ENCODE measurements around the gene TMEM97.

Gene TMEM97

DNA sequence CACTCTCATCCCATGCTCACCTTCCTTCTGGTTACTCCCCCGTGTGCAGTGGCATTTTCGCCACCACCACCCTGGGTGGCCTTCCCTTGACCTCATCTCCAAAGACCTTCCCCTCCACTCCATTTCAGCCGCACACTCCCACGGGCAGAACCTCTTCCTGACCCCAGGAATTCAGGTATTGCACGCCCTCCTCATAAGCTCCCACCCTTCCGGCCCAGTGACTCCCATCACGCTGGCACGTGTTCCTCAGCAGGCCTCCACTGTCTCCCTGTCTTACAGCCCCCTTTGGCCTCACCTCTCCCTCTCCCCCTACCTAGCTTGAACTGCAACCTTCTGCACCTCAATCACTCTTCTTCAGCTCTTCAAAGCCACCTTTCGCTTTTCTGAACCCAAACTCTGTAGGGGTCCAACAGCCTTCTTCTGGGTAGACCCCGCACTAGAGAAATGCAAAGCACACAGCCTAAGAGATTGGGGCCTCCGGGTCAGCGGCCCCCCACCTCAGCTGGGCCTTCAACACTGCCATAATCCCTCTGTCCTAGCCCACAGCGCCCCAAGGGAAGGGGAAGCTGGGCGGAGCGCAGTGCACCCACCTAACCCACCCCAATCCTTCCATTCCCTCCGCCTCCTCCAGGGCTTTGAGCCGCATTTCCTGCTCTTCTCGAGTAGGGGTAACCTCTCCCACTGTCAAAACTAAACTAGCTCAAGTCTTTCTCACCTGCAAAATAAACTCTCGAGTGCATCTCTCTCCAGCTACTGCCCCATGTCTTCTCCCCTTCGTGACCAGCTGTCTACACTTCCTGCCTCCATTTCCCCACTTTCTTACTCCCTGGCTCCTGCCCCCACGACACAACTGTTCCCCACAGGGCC, 1.7 kb upstream of the TMEM97 start:
- no peak for DNase-seq (ENCODE audit: low read depth)

DNA sequence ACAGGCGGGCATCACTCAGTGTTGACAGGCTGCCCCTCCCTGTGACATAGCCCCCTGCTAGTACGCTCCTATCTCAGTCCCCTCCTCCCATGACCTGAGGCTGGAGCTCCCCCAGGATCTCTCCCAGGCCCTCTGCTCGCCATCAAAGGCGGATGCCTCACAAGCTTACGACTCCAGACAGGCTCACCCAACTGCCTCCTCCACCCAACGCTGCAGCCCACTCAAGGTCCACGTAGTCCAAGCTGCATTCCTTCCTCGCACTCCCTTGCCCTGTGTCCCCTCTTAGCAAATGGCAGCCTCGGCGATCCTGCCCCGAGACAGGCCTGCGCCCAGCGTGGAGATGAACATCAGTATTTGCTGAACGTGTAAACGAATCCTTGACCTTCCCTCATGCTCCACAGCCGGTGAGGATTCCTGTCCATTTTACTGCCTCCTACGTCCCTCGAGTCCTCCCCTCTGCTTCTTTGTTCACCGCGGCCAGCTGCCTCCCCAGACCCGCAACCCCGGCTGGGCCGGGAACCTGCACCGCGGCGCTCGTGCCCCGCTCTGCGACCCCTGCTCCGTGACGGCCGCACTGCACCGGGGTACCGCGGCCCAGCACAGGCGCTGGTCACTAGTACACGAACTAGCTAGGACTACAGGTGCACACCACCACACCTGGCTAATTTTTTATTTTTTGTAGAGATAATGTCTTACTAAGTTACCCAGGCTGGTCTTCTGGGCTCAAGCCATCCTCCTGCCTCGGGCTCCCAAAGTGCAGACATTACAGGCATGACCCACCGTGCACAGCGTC, 838 bp upstream of the TMEM97 start:
- no peak for DNase-seq (ENCODE audit: low read depth)

DNA sequence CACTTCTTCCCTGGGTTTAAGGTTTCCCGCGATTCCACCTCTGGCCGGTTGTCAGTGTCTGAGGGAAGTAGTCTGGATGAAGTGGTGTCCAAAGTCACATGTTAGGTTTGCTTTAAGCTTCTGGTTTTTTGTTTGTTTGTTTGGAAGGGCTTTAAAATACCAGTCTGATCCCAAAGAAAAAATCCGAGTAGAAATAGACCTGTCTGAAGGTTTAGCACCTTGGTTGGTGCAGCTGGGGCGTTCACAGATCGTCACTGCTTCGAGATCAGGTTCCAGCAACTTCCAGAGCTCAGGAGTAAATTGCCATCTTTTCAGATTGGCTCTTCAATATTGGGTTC, 567 bp downstream of the TMEM97 start:
- DNase-seq (ENCODE audit: low read depth), result no peak

DNA sequence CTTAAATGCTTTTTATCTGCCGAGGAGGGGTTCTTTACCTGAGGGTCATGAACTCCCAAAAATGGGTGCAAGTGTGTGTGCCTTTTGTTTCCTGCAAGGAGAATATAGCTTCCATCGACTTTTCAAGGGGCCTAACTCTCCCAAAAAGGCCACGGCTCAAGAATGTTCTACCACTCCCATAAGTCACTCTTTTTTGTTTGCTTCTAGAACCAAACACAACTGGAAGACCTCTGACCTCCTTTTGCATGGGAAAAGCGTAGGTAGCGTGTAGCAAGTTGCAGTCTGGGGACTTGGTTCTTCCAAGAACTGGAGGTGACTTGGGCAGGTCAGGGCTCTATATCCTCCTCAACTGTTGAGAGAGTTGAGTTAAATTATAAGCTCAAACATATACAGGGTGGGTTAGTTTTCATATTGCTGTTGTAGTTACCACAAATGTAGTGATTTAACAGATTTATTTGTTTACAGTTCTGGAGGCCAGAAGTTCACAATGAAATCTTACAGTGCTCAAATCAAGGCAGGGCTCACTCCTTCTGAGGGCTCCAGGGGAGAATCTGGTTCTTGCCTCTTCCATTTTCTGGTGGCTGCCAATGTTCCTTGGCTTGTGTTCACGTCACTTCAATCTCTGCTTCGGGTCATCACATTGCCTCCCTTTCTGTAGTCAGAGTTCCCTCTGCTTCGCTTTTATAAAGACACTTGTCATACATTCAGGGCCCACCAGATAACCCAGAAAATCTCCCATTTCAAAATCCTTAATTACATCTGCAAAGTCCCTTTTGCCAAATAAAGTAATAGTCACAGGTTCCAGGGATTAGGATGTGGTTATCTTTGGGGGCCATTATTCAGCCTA, 1.4 kb downstream of the TMEM97 start:
- no peak for DNase-seq (ENCODE audit: low read depth)

DNA sequence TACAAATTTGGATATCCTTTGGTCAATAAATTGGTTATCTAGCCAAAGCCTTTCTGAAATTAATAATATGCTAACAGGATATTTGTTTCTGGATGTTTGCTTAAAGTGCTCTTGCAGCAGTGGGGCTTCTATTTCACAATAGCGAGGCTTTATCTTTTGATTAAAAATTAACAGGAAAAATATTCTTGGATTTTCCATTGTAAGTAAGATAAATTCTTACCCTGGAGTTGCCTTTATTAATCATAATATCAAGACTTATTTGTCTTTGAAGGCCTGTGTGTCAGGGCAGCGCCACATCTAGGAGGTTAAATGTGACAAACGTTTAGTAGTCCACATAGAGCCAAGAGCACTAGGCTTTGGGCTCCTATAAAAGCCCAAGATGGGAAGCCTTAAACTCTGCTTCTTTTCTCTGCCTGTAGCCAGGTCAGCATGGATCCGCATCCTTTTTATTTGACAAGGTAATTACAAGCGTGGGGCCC, 5.3 kb downstream of the TMEM97 start:
- DNase-seq (ENCODE audit: low read depth), result no peak

DNA sequence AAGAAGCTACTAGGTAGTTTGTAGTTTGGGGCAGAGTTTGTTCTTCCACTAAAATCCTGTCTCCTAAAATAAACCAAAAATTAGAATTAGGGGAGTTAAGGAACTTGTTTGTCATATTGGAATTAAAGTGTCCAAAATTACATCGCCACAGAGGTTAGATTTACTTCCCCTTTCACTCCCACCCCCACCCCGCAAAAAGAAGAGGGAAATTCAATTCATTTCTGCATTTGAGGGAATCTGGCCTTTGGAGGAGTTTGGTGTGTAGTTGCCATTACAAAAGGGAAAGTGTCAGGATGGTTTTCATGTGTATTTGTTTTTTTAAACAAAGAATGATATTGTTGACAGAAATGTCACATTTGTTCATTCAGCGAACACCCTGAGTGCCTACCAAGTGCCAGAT, 5.8 kb downstream of the TMEM97 start:
- DNase-seq (ENCODE audit: low read depth), result no peak

DNA sequence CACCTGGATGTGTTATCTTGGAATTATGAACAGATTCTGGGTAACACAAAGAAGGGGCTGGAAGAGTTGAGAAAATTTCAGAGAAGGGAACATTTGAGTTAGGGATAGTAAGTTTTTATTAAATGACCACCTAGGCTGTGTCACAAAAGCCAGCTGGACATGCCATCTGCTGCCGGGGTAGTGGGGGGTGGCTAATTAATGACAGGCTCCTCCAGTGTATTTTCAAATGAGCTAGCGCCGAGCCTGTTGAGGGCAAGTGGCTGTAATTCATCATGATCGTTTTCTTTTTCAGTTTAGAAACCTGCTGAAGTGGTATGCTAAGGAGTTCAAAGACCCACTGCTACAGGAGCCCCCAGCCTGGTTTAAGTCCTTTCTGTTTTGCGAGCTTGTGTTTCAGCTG, 6.2 kb downstream of the TMEM97 start:
- DNase-seq (ENCODE audit: low read depth), result no peak

DNA sequence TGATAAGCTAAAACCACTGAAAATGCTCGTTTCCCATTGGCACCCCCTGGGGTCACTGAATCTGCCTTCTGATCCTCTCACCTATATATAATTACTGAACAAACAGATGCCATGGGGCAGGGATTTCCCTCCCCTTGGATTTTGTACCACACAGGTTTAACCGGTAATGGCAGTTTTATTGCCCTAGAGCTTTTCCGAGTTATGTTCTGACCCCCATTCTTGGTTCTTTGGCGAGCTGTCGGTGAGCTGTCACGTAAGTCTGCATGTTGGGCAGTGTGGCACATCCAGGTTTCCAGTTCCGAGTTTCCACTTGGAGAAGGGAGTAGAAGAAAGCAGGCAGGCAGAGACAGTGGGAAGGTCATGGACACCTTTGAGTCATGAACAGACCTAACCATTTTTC, 7.1 kb downstream of the TMEM97 start:
- DNase-seq (ENCODE audit: low read depth), result no peak

DNA sequence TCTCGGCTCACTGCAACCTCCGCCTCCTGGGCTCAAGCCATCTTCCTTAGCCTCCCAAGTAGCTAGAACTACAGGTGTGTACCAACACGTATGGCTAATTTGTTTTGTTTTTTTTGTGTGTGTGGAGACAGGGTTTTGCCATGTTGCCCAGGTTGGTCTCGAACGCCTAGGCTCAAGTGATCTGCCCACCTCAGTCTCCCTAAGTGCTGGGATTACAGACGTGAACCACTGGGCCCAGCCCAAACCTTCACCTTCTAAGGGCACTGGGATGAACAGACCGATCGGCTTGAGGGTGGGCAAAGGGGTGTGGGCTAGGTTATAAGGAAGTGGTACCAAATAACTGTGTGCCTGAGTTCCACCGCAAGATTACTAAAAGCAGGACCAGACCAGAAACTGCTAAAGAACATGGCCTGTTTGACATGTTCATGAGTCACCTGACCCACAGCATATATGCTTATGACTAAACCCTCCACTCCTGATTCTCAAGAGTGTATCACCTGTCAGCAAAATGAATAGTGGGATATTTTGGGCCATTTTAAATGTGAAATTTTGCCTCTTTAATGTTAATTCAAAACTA, 8.1 kb downstream of the TMEM97 start:
- no peak for DNase-seq (ENCODE audit: low read depth)

DNA sequence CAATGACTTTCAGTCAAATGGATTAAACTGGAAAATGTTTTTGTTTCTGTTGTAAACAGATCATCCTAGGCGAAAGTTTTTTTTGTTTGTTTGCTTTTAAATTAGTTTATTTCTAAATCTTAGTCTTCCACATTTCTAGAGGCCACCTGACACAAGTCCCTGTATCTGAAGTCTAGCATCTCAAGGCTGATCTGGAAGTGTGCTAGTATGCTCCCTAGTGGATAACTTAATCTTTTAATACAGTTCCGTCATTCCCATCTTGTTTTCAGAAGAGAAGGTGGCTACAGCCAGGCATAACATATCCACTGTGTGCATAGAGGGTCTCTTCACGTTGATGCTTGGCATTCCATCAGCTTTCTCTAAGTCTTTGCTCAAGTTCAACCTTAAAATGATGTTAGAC, 8.7 kb downstream of the TMEM97 start:
- DNase-seq (ENCODE audit: low read depth), result no peak

DNA sequence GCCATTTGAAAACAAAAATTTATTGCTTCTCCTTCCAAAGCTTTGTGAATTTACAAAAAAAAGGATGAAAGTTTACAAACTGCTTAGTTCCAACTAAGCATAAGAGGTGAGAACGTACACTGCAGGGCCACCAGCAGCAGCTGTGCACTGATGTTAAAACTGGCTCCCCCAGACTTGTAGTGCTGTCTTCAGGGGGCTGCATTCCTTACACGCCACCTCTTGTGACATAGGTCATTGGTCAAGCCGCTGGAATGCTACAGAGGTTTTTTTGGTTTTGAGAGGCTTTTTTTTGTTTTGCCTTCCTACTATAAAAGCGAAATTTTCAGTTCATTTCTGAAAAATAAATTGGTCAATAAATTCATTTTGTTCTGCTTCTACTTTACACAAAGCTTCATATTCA, 9.3 kb downstream of the TMEM97 start:
- no peak for DNase-seq (ENCODE audit: low read depth)

DNA sequence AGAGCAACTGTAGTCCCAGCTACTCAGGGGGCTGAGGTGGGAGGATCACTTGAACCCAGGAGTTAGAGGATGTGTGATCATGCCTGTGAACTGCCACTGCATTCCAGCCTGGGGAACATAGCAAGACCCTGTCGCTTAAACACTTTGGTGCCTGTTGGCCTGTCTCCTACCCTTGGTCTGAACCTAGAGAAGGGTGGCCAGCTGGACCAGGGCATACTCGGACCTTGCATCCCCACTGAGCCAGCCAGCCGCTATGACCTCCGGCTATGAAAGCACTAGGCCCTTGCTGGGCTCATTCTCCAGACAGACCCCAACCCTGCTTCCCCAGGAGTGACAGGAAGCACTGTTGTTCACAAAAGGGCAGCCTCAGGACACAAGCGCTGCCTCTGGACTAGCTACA, 11.7 kb downstream of the TMEM97 start:
- no peak for DNase-seq (ENCODE audit: low read depth)

DNA sequence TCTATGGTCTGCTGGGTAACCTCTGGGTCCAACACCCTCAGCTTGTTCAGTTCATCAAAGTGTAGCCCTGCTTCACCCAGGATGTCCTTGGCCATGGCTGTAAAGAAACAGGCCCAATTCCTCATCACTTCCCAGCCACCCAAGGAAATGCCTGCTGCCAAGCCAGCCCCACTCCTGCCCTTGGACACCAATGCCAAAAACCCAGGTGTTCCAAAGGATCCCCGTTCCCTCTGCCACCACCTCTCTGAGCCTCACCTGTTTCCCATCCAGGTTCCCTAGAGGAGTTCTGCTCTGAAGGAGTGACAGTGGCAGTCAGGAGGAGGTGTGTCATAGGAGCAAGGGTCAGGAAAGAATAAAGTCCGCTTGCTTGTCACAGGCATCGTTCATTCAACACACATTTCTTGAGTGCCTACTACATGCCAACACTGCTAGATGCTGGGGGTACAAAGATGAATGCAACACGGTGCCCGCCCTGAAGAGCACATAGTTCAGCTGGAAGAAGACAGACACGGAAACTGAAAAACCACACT, 13.0 kb downstream of the TMEM97 start:
- DNase-seq (ENCODE audit: low read depth), result no peak

DNA sequence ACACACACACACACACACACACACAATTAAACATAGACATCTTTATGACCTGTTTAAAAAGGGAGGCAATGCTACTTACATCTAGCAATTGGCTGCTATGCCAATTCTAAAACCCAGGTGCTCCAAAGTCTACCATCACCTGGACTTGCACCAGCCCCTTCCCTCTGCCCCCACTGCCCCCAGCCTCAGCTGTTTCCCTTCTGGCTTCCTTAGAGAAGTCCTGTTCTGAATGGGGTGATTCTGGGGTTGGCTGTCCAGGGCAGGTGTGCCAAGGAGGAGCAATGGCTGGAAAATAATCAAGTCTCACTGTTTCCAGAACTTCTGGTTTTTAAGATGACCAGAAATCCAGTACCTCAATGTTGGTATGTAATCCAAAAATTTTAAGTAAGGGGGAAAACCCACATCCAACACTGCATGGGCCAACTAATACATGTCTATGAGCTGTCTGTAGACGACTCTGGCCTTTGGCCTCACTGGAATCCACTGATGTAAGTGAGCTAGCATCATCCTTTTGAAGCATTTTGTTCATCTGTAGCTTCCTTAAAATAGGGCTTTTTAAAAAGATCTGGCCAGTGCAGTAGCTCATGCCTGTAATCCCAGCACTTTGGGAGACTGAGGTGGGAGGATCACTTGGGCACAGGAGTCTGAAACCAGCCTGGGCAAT, 14.2 kb downstream of the TMEM97 start:
- DNase-seq (ENCODE audit: low read depth), result no peak

DNA sequence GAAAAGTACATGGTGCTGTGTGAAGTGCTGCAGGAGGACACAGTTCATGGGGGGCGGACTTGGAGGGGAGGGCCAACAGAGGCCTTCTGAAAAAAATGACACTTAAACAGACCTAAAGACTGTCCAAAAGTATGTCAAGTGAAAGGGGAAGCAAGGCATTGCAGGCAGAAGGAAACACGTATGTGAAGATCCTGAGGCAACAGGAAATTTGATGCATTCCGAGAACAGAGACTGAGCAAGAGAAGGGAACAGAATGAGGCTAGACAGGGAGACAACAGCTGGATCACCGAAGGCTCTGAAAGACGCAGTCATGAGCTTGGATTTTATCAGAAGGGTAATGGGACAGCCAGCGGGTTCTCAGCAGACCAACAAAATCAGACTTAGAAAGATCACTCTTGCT, 15.2 kb downstream of the TMEM97 start:
- no peak for DNase-seq (ENCODE audit: low read depth)

DNA sequence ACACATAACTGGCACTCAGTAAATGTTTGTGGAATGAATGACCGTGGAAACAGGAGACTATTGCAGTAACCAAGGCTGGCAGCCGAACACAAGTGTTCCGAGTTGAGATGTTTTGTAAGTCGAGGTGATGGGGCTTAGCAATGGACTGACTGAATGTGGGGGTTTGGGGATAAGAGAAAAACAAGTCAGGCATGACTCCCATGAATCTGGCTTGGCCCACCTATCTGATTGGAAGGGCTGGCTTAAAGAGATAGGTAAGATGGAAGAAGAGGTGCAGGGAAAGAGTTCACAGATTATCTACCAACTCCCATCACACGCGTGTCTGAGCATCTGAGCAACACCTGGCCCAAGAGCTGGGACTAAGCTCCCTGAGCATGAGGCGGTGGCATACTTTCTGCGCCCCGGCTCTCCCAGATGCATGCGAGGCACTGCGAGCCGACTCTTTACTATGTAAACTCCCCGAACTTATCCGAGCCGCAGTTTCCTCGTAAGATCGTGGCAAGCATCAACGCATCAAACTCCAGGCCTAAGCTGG, 15.7 kb downstream of the TMEM97 start:
- no peak for DNase-seq (ENCODE audit: low read depth)

DNA sequence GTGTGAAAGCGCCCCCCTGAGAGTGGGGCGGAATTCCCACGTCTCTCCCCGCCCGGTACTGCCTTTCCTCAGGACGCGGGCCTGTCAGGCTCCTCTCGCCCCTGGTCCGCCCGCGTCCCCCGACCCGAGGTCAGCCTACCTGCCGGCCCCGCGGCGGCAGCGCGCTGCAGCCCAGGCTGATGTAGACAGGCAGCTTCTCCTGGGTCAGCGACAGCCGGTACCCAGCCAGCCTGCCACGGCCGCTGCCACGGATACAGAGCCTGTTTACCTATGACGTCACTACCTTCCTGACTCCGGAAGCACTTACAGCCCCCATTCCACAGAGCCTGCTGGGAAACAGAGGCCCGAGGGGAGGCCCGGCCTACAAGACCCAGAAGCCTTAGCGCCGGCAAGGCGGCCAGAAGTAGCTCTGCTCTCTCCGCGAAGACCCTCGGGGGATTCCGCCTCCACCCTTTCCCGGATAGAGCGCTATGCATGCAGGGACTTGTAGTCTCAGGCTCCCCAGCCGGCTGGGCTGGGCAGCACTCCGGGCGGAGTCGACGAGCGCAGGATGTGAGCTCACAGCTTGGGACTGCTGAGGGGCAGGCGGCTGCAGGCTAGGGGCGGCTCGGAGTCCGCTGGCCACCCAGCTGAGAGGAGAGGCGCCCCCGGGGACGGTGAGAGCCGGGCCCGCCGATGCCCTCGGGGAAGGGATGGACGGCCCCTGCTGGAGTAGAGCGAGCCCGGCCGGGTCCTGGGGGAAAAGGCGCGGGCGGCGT, 16.4 kb downstream of the TMEM97 start, which contains the start of the genes IFT20 and TNFAIP1:
Gene IFT20 (minus strand): TSS at position 272 of the 758 bp plus-strand sequence. CDS start 3,487 bp downstream, outside the sequence.
Gene TNFAIP1 (plus strand): TSS at position 561 of the 758 bp plus-strand sequence. CDS start 3,761 bp downstream, outside the sequence.
- DNase-seq (ENCODE audit: low read depth), result peak; percentile 93

DNA sequence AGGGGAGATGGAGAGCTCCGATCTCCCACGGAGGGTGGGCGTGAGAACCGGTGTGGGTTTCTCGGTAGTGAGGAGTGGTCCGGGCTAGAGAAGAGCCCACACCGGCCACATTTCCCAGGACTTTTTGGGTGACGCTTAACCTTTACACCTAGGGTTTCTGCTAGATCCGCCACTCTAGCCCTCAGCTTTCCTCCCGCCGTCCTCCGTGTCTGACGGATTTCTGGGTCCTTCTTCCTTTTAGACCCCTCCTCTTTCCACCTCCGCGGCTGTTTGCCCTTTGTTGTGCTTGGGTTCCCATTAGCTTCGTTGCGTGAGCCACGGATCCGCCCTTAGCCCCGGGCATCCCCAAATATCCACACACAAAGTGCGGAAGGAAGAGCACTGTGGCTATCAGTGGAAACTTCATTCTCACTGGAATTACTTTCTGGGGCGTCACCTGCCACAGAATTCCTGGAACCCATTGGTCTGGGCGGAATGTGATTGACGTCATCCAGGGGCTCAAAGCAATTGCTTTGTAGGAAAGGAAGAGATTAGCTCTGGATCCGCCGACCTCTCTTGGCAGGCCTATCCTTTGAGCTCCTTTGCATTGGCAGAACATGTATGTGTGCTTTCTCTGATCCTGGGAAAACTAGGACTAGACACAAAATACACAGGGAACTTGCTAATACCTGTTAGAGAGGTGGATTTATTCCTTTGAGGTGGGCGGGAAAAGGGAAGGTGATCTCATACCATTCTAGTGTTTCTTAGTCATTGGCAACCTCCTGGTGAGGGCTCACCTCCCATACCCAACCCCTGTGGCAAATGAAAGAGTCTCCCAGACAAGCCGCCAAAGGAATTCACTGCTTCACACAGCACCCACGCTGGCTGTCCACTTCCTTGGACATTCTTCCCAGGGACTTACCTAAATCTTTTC, 17.2 kb downstream of the TMEM97 start:
- DNase-seq (ENCODE audit: low read depth), result no peak

All from stimulated activated CD8-positive, alpha-beta memory T cell treated with anti-CD3 and anti-CD28 coated beads, Interleukin-12 subunit alpha, Interleukin-12 subunit beta, amount 100 ng/mL, for 4 hours (primary cell).